NCI-H128 (cell line): ENCODE data around the gene ZNF598.

Experiments
- DNase-seq: peaks from one replicate; lab custom pipeline; 2025; ENCODE audit not compliant: unreplicated experiment; lab: John Stamatoyannopoulos, UW

The ZNF598 gene

GRCh38 chr16:2008009-2008526 is 1.6 kb downstream of the ZNF598 start:
- no peak for DNase-seq

DNA sequence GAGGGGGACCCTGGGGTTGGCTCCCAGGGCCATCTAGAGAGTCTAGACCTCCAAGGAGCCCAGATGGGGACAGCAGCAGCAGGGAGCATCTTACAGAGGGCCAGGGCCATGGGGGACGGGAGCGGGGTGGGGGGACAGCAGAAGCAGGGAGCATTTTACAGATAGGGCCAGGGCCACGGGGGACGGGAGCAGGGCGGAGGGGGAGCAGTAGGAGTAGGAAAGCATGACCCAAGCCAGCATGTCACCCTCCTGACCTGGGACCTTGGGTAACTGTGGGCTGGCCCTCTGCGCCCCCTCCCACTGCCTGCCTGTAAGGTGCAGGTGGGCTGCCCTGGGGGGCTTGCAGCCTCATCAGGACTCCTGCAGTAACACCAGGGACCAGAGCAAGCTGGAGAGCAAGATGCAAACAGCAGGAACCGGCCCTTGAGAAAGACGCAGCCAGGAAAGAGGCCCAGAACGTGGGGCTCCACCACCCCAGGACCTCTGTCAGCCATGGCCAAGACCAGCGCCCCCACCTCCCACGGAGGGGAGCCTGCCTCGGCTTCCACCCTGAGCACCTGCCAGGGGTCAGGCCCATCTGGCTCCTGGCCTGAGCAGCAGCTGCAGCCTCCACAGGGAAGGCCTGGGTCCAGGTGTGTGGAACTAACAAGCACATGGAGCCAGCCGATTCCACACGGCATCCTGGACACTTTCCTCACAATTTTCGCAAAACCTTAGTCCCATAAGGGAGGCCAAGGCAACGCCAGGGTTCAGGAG is 2.4 kb downstream of the ZNF598 start:
- DNase-seq: no peak

- DNase-seq: no peak
Observed at GRCh38 chr16:2006317-2006716, 3.3 kb downstream of the ZNF598 start.

- DNase-seq: no peak
Observed at GRCh38 chr16:2005646-2006045, 4.0 kb downstream of the ZNF598 start.

DNA sequence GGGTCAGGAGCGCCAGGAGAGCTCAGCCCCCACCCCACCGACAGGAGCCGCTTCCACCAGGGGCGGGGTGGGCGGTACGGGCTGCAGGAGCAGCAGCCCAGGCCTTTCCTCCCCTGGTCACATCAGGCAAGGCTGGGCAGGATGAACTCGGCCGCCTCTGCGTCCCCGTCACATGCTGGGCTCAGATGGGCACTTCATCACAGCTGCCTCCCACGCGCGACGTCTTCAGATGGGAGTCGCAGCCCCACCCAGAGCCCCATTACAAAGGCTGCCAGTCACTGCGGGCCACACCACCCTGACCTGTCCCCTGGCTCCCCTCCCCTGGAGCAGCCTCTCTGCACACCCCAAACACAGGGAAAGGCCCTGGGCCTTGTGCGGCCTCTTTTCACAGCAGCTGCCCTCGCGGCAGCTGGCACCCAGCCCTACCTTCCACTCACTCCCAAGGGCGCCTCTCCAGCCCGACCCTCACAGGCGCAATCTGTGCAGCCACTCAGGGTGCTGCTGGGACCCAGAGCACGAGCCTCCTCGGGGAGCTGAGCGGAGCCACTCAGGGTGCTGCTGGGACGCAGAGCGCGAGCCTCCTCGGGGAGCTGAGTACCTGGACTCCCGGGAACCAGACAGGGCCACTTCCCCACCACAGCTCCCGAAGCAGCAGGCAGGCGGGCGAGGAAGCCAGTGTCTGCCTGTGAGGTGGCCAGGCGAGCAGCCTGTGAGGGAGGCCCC is 4.7 kb downstream of the ZNF598 start:
- no peak for DNase-seq

DNA sequence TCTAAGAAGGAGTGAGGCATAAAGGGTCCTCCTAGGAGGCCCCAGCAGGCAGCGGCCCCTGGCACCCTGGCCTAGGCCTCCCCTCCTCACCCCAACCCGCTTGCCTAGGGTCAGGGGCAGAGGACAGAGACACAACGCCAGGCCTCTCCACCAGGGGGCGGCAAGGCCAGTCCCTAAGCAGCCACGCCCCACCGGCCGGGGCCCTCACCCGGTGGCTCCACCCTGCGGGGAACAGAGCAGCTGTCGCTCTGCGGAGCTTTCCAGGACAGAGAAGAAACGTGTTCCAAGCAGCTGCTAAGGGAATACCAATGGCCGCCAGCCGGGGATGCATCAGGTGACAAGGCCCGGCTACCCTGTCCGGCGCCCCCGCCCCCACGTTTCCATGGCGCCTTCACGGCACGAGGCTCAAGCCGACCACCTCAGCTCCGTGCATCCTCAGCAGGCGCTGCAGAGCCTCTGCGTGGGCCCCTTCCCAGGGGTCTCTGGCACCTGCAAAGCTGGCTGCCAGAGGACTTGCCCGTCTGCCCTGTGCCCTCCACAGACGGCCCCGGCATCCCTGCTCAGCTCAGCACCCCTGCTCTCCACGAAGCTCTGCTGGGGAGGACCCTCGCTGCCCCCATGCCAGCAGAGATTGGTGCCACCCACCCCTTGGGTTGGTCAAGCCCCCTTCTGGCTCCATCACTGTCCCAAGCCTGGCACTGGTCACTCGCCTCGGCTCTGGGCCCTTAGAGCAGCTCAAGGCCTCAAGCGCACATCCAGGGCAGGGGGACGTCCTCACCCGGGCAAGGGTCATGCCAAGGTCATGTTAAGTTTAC is 5.6 kb downstream of the ZNF598 start:
- DNase-seq: peak; percentile 42

- DNase-seq: no peak
Observed at GRCh38 chr16:2003231-2003826, 6.3 kb downstream of the ZNF598 start.

- no peak for DNase-seq
Observed at GRCh38 chr16:2002406-2003230, 7.0 kb downstream of the ZNF598 start.

- DNase-seq: no peak
Observed at GRCh38 chr16:2001456-2002355, 7.9 kb downstream of the ZNF598 start.

DNA sequence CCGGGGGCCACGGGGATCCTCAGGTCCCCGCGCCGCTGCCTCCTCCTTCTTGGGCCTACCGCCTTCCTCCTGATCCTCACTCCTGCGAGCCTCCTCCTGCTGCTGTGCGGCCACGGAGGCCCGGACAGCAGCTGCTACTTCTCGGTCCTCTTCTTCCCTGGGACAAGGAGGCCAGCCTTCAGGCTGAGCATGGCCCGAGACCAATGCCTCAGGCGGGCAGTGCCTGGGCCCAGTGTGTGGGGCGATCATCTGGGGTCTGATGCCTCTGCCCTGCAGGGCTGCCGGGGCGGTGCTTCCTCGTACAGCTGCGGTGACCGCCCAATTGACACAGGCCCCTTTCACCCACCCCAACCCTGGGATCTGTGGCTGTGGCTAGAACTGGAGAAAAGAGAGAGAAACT is 8.6 kb downstream of the ZNF598 start:
- no peak for DNase-seq

DNA sequence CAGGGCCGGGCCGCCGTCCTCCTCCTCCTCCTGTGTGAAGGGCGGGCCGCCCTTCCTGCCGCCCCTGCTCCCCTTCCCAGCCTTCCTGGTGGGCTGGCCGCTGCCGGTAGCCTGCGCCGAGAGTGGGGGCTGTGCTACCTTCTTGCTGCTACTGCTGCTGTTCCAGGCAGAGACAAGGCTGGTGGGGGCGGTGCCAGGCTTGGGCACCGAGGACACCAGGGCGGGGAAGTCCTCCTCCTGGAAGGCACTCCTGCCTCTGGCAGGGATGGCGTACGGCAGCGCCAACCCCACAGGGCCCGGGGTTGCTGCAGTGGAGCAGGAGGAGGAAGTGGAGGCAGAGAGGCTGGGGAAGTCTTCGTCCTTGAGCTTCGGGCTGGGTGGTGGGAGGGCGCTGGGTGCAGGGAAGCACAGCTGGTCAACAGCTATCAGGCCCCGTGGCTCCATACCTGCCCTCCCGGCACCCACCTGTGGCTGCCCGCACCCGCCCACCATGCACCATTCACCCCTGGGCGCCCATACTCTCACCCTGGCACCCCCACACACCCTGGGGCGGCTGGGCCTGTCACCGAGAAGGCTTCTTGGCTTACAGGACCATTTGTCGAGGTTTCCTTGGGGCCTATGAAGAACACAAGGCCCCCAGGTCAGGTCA is 9.6 kb downstream of the ZNF598 start:
- DNase-seq: no peak

DNA sequence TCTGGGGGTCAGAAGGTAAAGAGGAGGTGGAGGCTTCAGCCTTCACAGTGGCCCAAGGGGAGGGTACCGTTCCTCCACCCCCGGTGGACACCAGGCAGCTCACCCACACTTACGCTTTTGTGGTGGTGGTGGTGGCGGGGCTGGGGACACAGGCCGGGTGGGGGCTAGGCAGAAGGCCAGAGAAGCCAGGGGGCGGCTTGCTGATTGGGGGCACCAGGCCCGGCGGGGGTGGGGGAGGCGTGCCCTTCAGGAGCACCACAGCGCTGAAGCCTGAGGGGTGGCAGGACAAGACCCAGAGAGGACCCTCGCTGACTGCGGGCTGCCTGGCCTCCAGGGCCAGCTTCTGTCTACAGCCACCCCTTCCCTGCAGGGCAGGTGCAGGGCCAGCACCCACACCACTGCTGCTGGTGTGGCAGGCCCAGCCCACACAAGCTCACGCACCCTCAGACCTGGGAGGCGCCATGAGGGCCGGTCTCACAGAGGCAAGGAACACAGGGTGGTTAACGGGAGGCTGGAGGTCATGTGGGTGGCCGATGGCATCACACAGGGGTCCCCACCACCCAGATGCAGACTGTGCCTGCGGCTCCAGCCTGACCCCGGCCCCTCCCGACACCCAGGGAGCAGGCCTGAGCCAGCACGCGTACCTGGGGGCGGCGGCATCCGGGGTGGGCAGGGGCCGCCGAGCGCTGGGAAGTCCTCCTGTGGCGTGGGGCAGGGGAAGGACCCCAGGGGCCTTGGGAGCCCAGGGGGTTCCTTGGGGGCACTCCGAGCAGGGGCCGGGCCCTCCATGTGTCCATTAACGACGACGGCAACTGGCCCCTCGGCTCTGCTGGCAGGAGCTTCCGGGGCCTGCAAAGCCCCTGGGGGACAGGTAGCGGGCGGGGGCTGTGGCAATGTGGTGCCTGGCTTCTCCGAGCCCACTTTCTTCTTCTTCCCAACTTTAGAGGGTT is 10.5 kb downstream of the ZNF598 start:
- no peak for DNase-seq

- DNase-seq: no peak
Observed at GRCh38 chr16:1998360-1998835, 11.2 kb downstream of the ZNF598 start.

- DNase-seq: no peak
Observed at GRCh38 chr16:1997494-1998359, 11.9 kb downstream of the ZNF598 start.

DNA sequence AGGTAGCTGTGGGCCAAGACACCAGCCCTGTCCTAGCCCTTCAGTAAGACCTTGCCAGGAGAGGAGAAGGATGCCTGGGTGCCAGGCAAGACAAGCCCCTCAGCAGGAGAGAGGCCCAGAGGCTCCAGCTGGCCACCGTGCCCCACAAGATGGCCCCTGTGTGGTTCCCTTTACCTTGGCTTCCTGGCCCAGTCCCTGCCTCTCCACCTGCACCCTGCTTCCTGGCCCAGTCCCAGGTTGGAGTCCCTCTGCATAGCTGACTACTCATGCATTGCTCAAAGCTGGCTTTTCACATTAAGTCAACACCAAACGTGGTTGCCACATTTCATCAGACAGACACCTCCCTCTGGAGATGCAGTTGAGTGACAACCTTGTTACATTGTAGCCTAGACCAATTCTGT is 15.9 kb downstream of the ZNF598 start:
- DNase-seq: no peak

DNA sequence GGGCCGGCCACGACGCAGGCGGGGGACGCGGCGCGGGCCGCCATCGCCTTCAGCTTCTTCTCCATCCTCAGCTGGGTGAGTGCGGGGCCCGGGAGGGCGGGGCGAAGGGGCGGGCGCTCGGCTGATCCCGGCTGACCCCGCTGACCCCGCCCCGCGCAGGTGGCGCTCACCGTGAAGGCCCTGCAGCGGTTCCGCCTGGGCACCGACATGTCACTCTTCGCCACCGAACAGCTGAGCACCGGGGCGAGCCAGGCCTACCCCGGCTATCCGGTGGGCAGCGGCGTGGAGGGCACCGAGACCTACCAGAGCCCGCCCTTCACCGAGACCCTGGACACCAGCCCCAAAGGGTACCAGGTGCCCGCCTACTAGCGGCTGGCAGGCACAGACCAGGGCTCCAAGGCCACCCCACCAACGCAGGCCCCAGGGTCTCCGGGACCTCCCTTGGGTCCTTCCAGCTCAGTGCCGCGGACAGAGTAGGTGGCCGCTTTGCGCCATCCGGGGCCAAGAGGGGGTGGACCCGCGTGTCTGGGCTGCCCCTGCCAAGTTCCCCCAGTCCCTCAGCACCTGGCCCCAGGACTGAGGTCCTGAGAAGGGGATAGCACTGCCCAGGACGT is 16.8 kb downstream of the ZNF598 start:
- no peak for DNase-seq
